EH (cell line): ENCODE measurements around the gene AQR.
"Not testable (repeated sequence)": the region's sequence is repeated elsewhere in the genome, so short reads cannot be mapped to it uniquely, and the experiment has no call there.

Experiments
- DNase-seq: peaks from one replicate; pipeline ENCODE4 v3.0.0-alpha.2; 2015; ENCODE audit warnings: low read depth

Gene AQR

GRCh38 chr15:34813446-34814190, 155.9 kb downstream of the AQR start:
- no peak for DNase-seq

- not testable (repeated sequence) for DNase-seq
Measured at GRCh38 chr15:34812868-34813365, 156.6 kb downstream of the AQR start.

- DNase-seq, result peak; percentile 82
Measured at GRCh38 chr15:34812369-34812768, 157.2 kb downstream of the AQR start.

- DNase-seq, result peak; percentile 99
Measured at GRCh38 chr15:34810443-34811129, 159.0 kb downstream of the AQR start.

- no peak for DNase-seq
Measured at GRCh38 chr15:34809186-34809585, 160.4 kb downstream of the AQR start.

GRCh38 chr15:34808016-34808415, 161.5 kb downstream of the AQR start:
- peak; percentile 54 for DNase-seq

- DNase-seq, result not testable (repeated sequence)
Measured at GRCh38 chr15:34807241-34807640, 162.3 kb downstream of the AQR start.

GRCh38 chr15:34804776-34805175, 164.8 kb downstream of the AQR start:
- no peak for DNase-seq

GRCh38 chr15:34804113-34804512, 165.4 kb downstream of the AQR start:
- no peak for DNase-seq

- no peak for DNase-seq
Measured at GRCh38 chr15:34802803-34803750, 166.5 kb downstream of the AQR start.

GRCh38 chr15:34802371-34802770, 167.2 kb downstream of the AQR start:
- DNase-seq, result no peak
